ENCODE measurements around the gene SPACDR.
"Not testable (repeated sequence)": the region's sequence is repeated elsewhere in the genome, so short reads cannot be mapped to it uniquely, and the experiment has no call there.

Gene SPACDR

DNA sequence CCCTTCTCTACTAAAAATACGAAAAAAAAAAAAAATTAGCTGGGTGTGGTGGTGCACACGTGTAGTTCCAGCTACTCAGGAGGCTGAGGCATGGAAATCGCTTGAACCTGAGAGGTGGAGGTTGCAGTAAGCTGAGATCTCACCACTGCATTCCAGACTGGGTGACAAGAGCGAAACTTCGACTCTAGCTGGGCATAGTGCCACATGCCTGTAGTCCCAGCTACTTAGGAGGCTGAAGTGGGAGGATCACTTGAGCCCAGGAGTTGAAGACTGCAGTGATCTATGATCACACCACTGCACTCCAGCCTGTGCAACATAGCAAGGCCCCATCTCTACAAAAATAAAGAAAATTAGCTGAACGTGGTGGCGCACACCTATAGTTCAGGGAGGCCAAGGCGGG is 1.2 kb upstream of the SPACDR start:
- no peak for DNase-seq

DNA sequence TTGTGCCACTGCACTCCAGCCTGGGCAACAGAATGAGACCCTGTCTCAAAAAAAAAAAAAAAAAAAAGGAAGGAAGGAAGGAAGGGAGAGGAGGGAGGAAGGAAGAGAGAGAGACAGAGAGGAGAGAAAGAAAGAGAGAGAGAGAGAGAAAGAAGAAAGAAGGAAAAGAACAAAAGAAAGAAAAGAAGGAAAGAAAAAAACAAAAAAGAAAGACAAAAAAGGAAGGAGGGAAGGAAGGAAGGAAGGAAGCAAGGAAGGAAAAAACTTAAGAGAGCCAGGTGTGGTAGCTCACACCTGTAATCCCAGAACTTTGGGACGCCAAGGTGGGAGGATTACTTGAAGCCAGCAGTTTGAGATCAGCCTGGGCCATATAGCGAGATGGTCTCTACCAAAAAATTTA is 731 bp upstream of the SPACDR start:
- no peak for DNase-seq

DNA sequence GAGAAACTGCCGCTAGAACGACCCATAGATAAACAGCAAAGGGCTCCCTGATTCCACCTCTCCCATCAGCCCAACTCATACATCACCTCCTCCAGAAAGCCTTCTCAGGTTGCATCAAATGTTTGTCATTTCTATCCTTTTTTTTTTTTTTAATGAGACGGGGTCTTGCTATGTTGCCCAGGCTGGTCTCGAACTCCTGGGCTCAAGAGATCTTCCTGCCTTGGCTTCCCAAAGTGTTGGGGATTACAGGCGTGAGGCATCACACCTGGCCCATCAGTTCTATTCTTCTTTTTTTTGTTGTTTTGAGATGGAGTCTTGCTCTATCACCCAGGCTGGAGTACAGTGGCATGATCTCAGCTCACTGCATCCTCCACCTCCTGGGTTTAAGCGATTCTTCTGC is 7.0 kb downstream of the SPACDR start:
- DNase-seq = no peak

DNA sequence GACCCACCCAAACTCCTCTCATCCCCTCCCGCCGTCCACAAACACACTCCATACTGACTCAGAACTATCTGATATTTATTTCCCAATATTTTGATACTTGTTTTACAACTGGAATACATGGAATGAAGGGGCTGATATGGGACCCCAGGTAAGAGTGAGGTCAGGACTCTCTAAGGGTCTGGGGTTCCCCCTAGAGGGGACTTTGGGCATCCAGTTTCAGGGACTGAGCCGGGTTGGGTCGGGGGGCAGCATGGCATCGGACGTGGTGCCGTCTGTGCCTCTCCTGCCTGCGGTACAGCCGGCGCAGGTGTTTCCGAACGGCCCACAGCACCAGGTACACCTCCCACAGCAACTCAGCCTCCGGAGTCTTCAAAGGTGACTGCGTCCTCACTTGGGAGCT is 7.5 kb downstream of the SPACDR start:
- DNase-seq = no peak

DNA sequence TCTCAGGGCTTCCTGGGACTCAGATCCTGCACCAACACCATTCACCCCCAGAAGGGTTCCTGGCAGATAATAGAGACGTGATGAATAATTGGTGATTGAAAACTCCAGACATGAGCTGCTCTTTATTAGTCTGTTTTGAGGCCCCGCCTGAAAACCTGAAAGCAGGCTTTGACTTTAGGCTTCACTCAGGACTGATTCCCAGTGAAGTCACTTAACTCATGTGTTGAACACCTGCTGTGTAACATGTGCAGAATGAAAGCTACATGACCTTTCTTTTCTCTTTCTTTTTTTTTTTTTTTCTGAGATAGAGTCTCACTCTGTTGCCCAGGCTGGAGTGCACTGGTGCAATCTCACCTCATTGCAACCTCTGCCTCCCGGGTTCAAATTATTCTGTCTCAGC is 8.9 kb downstream of the SPACDR start:
- DNase-seq = no peak

DNA sequence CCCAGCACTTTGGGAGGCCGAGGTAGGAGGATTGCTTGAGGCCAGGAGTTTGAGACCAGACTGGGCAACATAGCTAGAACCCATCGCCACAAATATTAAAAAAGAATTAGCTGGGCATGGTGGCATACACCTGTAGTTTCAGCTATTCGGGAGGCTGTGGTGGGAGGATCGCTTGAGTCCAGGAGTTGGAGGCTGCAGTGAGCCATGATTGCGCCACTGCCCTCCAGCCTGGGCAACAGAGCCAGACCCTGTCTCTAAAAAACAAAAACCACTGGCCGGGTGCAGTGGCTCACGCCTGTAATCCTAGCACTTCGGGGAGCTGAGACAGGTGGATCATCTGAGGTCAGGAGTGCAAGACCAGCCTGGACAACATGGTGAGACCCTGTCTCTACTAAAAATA is 10.2 kb downstream of the SPACDR start:
- not testable (repeated sequence) for DNase-seq

DNA sequence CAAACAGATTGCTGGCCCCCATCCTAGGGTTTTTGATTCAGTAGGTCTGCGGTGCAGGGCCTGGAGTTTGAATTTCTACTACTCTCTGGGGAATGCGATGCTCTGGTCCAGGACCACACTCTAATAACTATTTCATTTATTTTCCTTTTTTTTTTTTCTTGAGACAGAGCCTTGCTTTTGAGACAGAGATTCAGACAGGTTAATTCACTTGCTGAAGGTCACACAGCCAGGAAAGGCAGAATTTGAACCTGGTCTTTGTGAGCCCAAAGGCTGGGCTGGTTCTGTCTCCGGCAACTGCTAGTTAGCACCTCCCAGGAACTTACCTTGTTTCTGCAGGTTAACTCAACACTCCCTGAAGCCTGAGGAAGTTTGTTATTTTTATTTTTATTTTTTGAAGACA is 11.5 kb downstream of the SPACDR start:
- DNase-seq = no peak

DNA sequence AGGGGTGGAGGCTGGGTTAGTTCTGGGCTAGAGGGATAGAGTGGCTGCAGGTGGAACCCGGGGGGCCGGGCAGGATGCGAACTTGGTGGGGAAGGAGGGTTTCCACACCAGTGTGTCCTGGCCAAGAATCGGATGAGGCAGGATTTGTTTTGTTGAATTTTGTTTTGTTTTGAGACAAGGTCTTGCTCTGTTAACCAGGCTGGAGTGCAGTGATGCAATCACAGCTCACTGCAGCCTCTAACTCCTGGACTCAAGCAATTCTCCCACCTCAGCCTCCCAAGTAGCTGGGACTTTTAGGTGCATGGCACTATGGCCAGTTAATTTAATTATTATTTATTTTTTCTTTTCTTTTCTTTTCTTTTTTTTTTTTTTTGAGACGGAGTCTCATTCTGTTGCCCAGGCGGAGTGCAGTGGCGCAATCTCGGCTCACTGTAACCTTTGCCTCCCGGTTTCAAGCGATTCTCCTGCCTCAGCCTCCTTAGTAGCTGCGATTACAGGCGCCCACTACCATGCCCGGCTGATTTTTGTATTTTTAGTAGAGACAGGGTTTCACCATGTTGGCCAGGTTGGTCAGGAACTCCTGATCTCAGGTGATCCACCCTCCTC is 14.8 kb downstream of the SPACDR start:
- DNase-seq = no peak

DNA sequence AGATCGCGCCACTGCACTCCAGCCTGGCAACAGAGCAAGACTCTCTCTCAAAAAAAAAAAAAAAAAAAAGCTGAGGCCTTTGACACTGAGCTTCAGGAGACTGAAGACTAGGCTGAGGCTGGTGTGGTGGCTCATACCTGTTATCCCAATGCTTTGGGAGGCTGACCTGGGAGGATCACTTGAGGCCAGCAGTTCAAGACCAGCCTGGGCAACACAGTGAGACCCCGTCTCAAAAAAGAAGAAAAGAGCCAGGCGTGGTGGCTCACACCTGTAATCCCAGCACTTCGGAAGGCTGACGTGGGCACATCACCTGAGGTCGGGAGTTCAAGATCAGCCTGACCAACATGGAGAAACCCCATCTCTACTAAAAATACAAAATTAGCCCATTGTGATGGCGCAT is 16.7 kb downstream of the SPACDR start:
- DNase-seq = not testable (repeated sequence)

DNA sequence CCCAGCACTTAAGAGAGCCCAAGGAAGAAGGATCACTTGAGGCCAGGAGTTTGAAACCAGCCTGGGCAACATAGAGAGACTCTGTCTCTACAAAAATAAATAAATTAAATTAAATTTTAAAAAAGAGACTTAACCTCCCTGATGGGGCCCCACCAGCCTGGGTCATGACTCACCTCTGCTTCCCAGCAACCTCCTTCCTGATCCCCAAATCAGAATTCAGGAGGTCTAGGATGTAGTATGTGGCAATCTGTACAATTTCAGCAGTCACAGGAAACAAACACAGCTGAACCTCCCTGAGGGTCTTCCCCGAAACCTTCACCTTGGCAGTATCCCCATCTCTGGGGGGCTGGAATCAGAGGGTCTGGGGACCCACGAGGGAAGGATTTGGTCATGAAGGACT is 18.0 kb downstream of the SPACDR start:
- DNase-seq = no peak

DNA sequence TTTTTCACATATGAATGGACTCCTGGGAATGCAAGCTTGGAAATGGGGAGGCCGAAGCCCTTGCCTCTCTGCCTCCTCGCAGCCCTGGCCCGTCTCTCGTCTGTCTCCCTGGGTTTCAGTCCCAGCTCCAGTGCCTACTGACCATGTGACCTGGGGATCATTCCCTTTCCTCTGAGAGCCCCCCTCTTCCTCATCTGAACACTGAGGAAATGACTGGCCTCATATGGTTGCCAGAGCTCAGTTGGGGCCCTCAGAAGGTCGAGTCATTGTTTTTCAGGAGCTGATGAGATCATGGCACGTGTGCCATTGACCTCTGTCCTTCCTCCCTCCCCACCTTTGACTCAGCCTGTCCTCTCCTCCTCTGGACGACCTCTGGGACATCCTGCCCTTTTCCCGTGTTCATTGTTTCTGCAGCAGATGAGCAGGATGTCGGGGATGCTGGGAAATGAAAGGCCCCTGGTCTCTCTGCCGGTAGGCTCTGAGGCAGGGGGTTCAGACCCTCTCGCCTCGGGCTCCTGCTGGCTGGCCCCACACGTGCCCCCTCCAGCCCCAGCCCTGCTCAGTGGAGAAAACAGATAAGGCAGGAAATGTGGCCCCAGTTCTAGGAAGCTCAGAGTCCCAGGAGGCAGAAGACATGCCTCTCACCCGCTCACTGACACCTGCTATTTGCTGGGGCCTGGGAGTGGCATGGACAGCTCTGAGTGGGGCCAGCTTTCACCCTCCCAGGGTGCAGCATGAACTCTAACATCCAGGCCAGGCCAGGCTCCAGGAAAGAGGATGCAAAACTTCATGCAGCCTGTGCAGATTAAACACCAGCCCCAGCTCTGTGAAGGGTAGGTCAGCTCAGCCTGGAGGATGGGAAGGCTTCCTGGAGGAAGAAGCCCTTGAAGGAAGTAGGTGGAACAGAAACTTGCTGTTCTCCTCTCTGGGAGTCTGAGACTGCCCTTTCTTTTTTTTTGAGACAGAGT is 19.5 kb downstream of the SPACDR start:
- no peak for DNase-seq

DNA sequence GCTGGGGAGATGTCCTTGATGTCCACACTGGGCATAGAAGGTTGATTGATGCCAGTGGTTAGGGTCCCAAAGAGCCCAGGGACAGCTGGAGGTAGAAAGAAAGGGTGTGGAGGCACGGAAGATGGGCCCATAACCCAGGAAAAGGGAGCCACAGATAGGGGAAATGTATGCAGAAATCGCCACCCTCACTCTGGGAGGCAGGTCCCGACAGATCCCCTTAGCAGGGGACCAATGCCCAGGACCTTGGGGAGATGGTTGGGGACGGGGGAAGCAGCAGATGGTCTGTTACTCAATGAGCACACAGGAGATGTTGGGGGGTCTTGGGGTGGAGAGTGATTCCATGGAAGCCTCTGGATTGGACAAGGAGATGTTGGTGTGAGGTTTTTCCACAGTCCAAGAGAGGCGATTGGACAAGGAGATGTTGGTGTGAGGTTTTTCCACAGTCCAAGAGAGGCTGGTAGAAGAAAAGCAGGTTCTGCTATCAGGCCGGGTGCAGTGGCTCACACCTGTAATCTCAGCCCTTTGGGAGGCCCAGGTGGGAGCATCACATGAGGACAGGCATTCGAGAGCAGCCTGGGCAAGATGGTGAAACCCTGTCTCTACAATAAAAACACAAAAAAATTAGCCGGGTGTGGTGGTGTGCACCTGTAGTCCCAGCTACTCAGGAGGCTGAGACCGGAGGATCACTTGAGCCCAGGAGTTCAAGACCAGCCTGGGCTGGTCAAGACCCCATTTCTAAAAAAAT is 20.8 kb downstream of the SPACDR start:
- DNase-seq = no peak

DNA sequence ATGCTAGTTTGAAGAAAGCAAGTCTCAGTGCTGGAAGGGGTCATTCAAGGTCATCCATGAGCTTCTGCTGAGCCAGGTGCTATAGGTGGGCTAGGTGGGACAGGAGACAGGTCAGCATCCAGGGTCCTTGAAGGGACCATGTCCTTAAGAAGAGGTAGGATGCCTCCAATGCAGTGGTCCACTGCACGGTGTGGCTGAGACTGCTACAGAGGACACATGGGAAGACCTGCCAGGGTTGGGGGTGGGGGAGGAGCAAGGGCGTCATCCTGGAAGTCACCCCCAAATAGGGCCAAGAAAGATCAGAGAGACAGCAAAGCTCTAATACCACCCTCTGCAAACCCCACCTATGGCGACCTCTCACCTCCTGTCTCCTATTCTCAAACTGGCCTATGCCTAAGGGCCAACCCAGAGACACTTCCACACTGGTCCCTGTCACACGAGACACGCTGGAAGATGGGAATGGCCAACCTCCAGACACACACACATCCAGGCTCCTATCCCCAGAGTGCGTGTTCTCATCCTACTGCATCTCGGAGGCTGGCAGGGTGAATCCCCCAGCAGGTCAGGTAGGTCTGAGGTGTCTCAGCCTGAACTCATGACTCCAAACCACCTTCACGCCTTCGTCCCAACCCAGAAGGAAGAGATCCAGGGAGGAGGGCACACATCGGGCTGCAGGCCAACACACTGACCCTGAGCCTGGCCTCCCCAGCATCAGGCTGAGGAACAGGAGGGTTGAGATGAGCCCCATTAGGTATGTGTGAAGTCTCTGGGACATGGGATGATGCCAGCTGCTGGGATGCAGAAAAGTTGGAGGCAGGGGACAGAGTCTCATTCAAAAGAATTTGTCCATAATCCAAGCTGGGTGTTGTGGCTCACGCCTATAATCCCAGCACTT is 22.2 kb downstream of the SPACDR start:
- no peak for DNase-seq

DNA sequence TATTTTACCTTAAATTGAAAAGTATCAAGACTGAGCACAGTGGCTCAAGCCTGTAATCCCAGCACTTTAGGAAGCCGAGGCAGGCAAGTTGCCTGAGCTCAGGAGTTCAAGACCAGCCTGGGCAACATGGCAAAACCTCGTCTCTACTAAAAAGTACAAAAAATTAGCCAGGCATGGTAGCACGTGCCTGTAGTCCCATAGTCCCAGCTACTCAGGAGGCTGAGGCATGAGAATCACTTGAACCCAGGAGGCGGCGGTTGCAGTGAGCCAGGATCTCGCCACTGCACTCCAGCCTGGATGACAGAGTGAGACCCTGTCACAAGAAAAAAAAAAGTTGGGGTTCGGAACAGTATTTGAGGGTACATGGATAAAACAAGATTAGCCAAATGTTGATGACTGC is 24.8 kb downstream of the SPACDR start:
- DNase-seq = not testable (repeated sequence)

DNA sequence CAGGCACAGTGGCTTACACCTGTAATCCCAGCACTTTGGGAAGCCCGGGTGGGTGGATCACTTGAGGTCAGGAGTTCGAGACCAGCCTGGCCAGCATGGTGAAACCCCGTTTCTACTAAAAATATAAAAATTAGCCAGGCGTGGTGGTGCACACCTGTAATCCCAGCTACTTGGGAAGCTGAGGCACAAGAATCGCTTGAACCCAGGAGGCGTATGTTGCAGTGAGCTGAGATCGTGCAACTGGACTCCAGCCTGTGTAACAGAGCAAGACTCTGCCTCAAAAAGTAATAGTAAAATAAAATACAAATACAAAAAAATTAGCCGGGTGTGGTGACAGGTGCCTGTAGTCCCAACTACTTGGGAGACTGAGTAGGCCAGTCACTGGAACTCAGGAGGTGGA is 25.3 kb downstream of the SPACDR start:
- DNase-seq = not testable (repeated sequence)

DNA sequence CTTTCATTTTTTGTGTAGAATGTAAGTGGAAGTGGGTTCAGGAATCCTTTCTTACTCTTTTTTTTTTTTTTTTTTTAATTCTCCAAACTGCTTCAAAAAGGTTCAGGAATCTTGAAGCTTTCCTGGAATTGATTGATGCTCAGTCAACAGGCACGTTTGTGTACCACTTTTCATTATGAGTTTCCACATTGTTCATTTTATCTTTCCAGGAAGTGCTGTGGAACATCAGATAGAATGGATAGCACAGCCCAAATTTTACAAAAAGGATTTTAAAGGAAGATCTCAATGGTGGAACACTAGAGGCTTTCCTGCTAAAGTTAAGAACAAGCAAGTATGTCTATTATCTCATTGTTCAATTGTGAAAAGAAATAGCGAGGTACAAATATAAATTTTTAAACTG is 25.9 kb downstream of the SPACDR start:
- no peak for DNase-seq

DNA sequence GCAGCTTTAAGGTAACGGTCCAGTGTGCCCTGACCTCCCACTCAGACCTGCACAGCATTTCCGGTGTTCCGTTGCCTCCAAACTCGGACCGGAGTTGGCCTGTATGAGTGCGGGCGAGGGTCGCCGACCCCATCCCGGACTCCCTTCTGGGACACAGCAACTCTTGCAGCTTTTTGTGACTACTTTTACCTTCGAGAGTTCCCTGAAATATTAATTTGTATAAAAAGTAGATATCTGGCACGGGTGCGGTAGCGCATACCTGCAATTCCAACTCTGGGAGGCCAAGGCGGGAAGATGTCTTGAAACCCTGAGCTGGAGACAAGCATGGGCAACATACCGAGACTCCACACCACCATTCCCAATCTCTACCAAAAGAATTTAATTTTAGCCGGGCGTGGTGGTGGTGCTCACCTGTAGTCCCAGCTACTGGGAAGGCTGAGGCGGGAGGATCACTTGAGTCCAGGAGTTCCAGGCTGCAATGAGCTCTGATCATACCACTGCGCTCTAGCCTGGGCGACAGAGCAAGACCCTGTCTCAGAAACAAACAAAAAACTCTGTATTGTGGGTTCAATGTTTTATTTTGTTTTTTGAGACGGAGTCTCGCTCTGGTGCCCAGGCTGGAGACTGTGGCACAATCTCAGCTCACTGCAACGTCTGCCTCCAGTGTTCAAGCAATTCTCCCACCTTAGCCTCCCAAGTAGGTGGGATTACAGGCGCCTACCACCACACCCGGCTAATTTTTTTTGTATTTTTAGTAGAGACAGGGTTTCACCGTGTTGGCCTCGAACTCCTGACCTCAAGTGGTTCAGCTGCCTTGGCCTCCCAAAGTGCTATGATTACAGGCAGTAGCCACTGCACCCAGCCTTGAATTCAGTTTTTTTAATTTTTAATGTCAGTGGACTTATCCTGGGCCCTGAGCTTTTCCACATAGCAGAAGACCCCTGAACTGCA is 26.6 kb downstream of the SPACDR start:
- DNase-seq = no peak

DNA sequence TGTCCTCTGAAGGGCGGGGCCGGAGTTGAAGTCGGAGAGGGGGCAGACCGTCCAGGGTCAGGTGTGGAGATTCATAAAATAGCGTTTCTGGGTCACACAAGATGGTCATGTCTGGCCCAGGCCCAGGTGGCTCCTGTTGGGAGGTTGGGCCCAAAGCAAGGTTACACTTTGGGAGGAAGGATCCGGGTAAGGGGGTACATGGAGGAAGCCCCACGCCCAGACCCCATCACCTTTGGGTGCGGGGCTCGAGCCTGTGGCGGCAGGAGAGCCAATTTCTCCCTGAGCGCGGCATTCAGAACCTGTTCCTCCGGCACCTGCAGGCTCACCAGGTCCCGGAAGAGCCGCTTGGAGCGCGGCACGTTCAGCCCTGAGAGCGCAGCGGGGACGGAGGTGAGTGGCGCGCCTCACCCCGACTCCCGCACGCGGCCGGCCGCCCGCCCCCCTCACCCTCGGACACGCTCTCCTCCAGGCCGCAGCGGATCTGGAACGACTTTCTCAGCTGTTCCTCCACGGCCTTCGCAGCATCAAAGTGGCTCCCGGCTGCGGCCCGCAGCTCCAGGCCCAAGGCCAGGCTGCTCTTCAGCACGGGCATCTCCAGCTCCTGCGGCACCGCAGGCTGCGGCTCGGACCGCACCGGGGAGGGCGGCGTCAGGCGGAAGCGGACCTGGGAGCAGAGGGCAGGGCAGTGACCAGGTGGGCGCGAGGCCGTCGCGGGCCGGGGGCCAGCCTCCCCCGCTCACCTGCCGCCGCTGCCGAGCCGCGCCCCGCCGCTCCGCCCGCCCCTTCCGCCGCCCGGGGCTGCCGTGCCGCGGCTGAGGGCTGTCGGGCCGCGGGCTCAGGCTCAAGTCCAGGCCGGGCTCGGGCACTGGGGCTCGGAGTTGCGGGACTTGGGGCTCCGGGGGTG is 28.4 kb downstream of the SPACDR start:
- peak in 1 of 2 experiments; percentile 25 for DNase-seq

DNA sequence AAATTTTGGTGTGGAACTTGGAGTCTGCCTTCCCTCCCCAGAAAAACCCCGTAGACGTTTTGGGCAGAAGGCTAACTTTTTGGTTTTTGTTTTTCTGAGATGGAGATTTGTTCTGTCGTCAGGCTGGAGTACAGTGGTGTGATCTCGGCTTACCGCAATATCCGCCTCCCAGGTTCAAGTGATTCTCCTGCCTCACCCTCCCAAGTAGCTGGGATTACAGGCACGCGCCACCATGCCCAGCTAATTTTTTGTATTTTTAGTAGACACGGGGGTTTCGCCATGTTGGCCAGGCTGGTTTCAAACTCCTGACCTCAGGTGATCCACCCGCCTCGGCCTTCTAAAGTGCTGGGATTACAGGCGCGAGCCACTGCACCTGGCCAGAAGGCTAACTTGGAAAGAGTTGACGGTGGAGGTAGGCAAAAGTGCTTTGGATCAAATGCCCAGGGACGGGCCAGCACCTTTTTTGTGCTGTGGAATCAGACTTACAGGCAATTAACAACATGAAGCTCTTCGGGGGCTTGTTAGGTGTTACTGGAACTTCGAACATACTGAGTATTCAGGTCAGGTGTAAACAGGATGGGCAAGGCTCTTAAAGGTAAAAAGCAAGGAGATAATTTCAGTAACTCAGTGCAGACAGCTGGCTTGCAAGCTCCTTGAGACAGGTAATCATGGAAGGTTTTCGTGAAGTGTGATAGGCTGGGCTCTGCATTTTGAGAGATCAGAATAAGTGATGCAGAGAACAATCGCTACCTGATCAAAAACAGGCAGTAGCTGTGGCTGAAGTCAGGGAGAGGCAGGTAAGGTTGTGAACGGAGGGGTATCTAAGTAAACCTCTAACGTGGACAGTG is 29.5 kb downstream of the SPACDR start:
- no peak for DNase-seq

Measured in NCI-H524 (cell line).